Measurements from ENCODE around the gene STOML2.
A peak's percentile ranks its signal among the peaks of the same experiment; 100 is the strongest.

STOML2 gene

DNA sequence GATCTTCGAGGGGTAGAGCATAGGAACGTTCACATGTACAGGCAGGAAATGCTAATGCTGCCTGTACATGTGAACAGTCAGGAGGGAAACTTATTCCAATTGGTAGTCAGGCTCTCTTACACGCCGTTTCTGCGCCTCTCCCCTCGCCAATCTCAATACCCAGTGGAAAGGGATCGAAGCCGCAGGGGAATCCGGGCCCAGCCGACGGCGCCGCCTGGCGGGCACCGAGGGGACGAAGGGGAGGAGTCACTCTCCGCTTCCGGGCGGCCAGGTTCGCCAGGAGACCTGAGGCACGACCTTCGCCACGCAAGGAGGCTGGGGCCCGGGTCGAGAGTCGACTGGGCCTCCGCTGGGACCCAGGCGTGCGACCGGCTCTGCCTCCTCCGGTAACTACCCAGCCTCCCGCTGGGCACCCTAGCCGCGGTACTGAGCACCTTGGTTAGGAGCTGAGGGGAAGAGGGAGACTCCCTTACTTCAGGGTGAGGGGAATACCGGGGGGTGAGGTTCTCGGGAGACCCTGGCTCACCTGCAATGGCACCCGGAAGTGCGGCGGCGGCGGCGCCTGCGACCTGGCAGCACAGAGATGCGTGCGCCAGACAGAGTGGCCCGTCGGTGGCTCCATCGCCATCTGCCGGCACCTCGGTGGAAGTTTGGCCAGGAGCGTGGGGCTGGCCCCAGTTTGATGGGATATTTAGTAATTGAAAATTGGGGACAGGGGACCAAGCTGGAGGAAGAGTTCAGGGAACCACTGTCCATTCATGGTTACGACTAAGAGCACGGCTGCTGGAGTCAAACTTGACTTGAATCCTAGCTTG lies 6.7 kb downstream of the STOML2 start, which contains the start of gene PIGO:
TSS of gene PIGO (minus strand) at position 557 of the 815 bp plus-strand sequence. CDS start 1,026 bp downstream, outside the sequence.
- H3K4me3 ChIP-seq (ENCODE audit: low read depth, low read length), result peak within 1 kb of the TSS; percentile 81
- TF ChIP-seq, protein P1, sequence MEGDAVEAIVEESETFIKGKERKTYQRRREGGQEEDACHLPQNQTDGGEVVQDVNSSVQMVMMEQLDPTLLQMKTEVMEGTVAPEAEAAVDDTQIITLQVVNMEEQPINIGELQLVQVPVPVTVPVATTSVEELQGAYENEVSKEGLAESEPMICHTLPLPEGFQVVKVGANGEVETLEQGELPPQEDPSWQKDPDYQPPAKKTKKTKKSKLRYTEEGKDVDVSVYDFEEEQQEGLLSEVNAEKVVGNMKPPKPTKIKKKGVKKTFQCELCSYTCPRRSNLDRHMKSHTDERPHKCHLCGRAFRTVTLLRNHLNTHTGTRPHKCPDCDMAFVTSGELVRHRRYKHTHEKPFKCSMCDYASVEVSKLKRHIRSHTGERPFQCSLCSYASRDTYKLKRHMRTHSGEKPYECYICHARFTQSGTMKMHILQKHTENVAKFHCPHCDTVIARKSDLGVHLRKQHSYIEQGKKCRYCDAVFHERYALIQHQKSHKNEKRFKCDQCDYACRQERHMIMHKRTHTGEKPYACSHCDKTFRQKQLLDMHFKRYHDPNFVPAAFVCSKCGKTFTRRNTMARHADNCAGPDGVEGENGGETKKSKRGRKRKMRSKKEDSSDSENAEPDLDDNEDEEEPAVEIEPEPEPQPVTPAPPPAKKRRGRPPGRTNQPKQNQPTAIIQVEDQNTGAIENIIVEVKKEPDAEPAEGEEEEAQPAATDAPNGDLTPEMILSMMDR (IDR thresholded peaks at IDR 0.05; ENCODE audit: control insufficient read depth, extremely low read depth, insufficient read depth), result peak; percentile 95
- peak; percentile 68 for DNase-seq (ENCODE audit: low read depth)

DNA sequence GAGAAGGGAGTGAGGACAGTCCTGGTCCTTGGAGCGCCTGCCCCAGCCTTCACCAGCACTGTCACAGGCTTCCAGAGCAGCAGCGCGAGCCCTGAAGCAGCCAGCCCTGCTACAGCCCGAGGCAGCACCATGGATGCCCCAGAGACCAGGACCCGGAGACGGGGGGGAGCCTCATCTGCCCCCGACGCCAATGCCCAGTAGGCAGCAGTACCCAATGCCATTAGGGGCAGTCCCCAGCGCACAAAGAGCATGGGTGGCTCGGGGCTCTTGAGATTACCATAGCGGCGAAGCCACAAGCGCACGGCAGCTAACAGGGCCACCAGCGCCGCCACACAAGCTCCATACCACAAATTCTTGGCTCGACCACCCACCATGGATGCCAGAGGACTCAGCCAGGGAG lies 11.4 kb downstream of the STOML2 start:
- TF ChIP-seq, protein P1 (IDR thresholded peaks at IDR 0.05; ENCODE audit: control insufficient read depth, extremely low read depth, insufficient read depth), result no peak
- no peak overlapping the region for H3K4me3 ChIP-seq (ENCODE audit: low read depth, low read length)
- no peak for DNase-seq (ENCODE audit: low read depth)

DNA sequence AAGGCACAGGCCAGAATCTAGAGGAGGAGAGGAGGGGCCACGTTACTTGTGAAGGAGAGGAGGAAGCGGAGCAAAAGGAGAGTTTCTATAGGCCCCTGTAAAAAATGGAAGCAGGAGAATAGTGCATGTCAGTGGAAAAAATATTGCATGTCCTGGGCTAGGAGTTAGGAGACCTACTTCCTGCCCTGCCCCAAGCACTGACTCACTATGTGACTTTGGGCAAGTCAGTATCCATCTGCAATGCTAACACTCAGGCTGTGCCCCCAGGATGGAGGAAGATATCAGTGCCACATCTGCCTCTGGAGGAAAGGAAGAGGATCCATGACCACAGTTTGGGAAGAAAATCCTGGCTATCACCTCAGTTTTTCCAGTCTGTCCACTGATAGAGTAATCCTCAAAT lies 13.5 kb downstream of the STOML2 start:
- no peak for DNase-seq (ENCODE audit: low read depth)
- TF ChIP-seq, protein P1 (IDR thresholded peaks at IDR 0.05; ENCODE audit: control insufficient read depth, extremely low read depth, insufficient read depth), result no peak
- no peak overlapping the region for H3K4me3 ChIP-seq (ENCODE audit: low read depth, low read length)

DNA sequence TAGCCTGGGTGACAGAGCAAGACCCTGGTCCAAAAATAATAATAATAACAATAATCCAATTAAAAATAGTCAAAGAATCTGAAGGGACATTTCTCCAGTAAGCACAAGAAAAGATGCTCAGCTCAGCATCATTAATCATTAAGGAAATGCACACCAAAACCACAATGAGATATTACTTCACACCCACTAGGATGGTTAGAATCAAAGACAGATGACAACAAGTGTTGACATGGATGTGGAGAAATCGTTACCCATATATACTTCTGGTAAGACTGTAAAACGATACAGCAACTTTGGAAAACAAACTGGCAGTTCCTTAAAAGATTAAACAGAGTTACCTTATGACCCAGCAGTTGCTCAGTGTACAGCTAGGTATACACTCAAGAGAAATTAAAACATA lies 17.9 kb downstream of the STOML2 start:
- no peak overlapping the region for H3K4me3 ChIP-seq (ENCODE audit: low read depth, low read length)
- DNase-seq (ENCODE audit: low read depth), result no peak
- TF ChIP-seq, protein P1 (IDR thresholded peaks at IDR 0.05; ENCODE audit: control insufficient read depth, extremely low read depth, insufficient read depth), result no peak

DNA sequence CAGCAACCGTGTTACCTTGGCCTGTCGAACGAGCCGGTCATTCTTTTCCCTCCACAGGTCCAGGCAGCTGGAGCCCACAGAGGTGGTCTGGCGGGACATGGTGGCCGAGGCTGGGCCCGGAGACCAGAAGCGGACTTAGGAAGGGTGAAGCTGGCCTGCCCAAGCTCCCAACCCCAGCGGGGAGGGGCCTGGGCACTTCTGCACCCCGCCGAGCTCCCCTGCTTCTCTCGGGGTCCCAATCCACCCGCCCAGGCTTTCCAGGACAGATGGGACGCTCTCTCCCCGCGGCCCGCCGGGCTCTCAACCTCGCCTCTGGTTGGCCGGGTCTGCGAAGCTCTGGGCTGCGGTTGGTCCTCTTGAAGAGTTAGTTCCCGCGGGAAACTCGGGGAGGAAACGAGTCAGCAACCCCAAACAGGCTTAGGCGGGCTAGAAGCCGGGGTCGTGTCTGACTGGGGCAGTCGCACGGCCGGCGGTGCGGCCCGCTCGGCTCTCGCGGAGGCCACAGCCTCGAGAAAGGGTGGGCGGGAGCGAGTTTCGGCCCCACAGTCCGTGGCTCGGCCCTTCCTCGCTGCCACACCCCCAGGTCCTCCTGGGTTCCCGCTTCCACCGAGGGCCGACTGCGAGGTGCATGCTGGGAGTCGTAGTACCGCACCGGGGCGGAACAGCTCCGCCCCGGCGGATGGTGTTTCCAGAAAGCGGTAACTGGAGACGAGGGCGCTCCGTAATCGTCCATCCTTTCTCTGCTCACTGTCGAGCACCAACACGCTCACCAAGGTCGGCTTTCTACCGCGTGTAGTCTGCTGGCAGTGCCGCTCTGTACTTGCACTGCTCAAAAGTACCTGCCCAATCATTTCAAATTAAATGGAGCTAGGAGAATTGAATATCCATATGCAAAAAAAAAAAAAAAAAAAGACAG lies 23.2 kb downstream of the STOML2 start, which contains the start of gene FANCG:
TSS of gene FANCG (minus strand) at position 517 of the 916 bp plus-strand sequence. CDS start at position 99, 418 bp downstream.
- TF ChIP-seq, protein P1 (IDR thresholded peaks at IDR 0.05; ENCODE audit: control insufficient read depth, extremely low read depth, insufficient read depth), result no peak
- peak within 1 kb of the TSS; percentile 90 for H3K4me3 ChIP-seq (ENCODE audit: low read depth, low read length)

DNA sequence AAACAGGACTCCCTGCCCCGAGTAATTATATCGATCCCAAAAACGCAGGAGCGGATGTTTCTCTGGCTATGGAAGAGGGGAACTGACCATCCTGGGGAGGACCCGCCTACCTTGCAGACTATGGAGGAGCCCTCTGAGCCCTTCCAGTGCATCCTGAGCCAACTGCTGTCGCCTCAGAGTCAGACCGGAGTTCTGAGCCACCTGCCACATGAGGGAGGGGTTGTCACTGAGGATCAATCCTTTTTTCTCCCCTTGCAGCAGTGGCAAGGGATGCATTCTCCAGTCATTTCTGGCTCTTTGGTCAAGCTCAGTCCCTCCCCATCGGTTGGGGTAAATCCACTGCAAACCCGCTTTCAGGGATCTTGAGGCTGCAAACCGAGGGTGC lies 23.9 kb downstream of the STOML2 start:
- H3K4me3 ChIP-seq (ENCODE audit: low read depth, low read length), result peak overlapping the region; percentile 90
- DNase-seq (ENCODE audit: low read depth), result no peak
- TF ChIP-seq, protein P1 (IDR thresholded peaks at IDR 0.05; ENCODE audit: control insufficient read depth, extremely low read depth, insufficient read depth), result no peak

More for the DNA sequence above, 23.2 kb downstream of the STOML2 start, which contains the start of gene FANCG:
- DNase-seq (ENCODE audit: low read depth), result peak; percentile 75

All from LNCaP clone FGC (cell line).